IgD-negative memory B cell (primary cell): ENCODE measurements around the gene SEC61A2. TPM values are rescaled to one million over a fixed set of nuclear protein-coding genes. Genes with fewer than 3 reads are reported as not detected.

Experiments
- H3K27ac Mint-ChIP-seq, 3 donors: one replicate each; pipeline ENCODE4 v1.8.0; 2020 to 2022; ENCODE audit warnings: mild to moderate bottlenecking in 3 of 3, mixed read lengths in 3 of 3, moderate library complexity in 1 of 3
- H3K27me3 Mint-ChIP-seq: one replicate; pipeline ENCODE4 v1.8.0; 2021; ENCODE audit warnings: mixed read lengths
- H3K36me3 Mint-ChIP-seq: one replicate; pipeline ENCODE4 v1.8.0; 2020; ENCODE audit warnings: mild to moderate bottlenecking, mixed read lengths
- H3K4me1 Mint-ChIP-seq, 3 donors: one replicate each; pipeline ENCODE4 v1.8.0; 2020 to 2022; ENCODE audit warnings: mixed read lengths in 3 of 3, mild to moderate bottlenecking in 1 of 3
- H3K4me3 Mint-ChIP-seq, 4 donors: one replicate each; pipeline ENCODE4 v1.8.0; 2020 to 2022; ENCODE audit warnings: mild to moderate bottlenecking in 4 of 4, mixed read lengths in 4 of 4, moderate library complexity in 3 of 4
- H3K9me3 Mint-ChIP-seq, 3 donors: one replicate each; pipeline ENCODE4 v1.8.0; 2020 to 2021; ENCODE audit warnings: mixed read lengths in 3 of 3, mild to moderate bottlenecking in 1 of 3
- polyA plus RNA-seq: library from polyadenylated mRNA; unstranded; fragments of 300-500 nt; fragmentation: Illumina TruSeq; gene quantifications from one replicate; pipeline ENCODE4 v1.2.3, GENCODE V29; 2021

SEC61A2 gene
- polyA plus RNA-seq, 1 donor from 2014 or later, result 1.5 TPM

GRCh38 chr10:12179606-12180170 is 50.2 kb downstream of the SEC61A2 start:
- no peak overlapping the region for H3K27ac Mint-ChIP-seq
- no peaks in the 10 kb centered on the region for H3K9me3 Mint-ChIP-seq
- no peak overlapping the region for H3K4me3 Mint-ChIP-seq
- H3K27me3 Mint-ChIP-seq, result no peaks in the 10 kb centered on the region
- H3K4me1 Mint-ChIP-seq, result peaks cover 0 to 4% (median 2%) of the 10 kb centered on the region in 3 donors
- no peaks in the 10 kb centered on the region for H3K36me3 Mint-ChIP-seq

DNA sequence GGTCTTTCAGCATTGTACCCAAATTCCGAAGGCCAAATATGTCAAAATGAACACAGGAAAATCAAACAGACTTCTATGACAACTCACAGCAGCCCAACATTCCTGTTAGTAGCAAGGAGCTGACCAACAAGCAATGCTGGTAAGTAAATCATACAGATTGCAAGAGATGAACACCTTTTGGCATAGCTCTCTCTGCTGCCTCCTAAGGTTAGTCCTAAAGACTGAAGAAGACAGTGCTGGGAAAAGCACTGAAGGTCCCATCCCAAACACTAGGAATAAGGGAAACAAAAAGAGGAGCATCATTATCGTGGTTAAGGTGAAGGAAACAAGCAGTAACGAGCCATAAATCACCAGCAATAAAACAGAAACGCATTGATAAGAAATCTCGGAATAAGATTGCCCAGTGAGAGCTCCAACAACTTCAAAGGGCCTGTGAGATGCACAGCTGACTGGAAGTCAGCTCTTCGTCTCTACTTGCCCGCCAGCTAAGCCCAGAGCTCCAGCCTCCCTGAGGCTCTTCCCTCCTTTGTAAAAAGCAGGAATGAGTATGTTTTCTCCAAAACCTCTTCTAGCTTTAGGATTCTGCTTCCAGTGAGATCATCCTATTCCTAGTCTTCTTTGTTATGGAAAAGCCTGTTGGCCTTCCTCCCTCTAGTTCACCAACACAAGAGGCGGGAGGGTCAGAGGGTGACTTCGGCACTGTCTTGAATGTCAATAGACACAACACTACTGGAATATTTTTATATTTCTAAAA is 50.9 kb downstream of the SEC61A2 start:
- Mint-ChIP-seq H3K36me3 (no peaks in the 10 kb centered on the region), H3K4me3 (no peak overlapping the region), H3K27me3 (no peaks in the 10 kb centered on the region)

GRCh38 chr10:12181065-12181775 is 51.7 kb downstream of the SEC61A2 start:
- no peaks in the 10 kb centered on the region for H3K9me3 Mint-ChIP-seq
- peak overlapping the region in 1 of 4 donors; percentile 51 for H3K4me3 Mint-ChIP-seq
- no peaks in the 10 kb centered on the region for H3K27me3 Mint-ChIP-seq
- peaks cover 6% of the 10 kb centered on the region for H3K36me3 Mint-ChIP-seq
- peak overlapping the region in 1 of 3 donors; percentile 23 for H3K27ac Mint-ChIP-seq
- peaks cover 0 to 4% (median 2%) of the 10 kb centered on the region in 3 donors for H3K4me1 Mint-ChIP-seq

More for the DNA sequence above, 50.9 kb downstream of the SEC61A2 start:
- no peak overlapping the region for H3K27ac Mint-ChIP-seq
- H3K4me1 Mint-ChIP-seq, result peaks cover 0 to 4% (median 2%) of the 10 kb centered on the region in 3 donors
- H3K9me3 Mint-ChIP-seq, result no peaks in the 10 kb centered on the region

- H3K4me3 Mint-ChIP-seq, result no peak overlapping the region
- H3K27ac Mint-ChIP-seq, result no peak overlapping the region
- H3K36me3 Mint-ChIP-seq, result peaks cover 11% of the 10 kb centered on the region
- peaks cover 0 to 7% (median 4%) of the 10 kb centered on the region in 3 donors for H3K4me1 Mint-ChIP-seq
- no peaks in the 10 kb centered on the region for H3K9me3 Mint-ChIP-seq
- no peaks in the 10 kb centered on the region for H3K27me3 Mint-ChIP-seq
Measured at GRCh38 chr10:12184165-12184564, 54.7 kb downstream of the SEC61A2 start.

DNA sequence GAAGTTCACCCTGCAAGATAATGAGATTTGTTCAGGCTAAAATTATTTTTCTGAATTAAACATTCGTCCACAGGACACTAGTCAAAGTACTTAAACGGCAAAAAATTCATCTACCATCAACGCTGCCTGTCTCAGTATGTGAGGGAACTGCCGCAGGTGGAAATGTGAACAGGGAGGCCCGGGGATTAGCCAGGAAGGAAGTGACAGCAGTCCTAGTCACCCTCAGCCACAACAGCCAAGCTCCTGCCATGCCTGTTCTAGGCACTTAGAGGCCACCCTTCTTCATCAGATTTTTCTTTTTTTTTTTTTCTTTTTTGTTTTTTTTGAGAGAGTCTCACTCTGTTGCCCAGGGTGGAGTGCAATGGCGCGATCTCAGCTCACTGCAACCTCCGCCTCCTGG is 56.8 kb downstream of the SEC61A2 start:
- peaks cover 0 to 14% (median 7%) of the 10 kb centered on the region in 3 donors for H3K4me1 Mint-ChIP-seq
- H3K27me3 Mint-ChIP-seq, result no peaks in the 10 kb centered on the region
- H3K36me3 Mint-ChIP-seq, result peaks cover 11% of the 10 kb centered on the region
- peak overlapping the region in 1 of 4 donors; percentile 15 for H3K4me3 Mint-ChIP-seq
- H3K9me3 Mint-ChIP-seq, result no peaks in the 10 kb centered on the region
- peak overlapping the region in 1 of 3 donors; percentile 11 for H3K27ac Mint-ChIP-seq

DNA sequence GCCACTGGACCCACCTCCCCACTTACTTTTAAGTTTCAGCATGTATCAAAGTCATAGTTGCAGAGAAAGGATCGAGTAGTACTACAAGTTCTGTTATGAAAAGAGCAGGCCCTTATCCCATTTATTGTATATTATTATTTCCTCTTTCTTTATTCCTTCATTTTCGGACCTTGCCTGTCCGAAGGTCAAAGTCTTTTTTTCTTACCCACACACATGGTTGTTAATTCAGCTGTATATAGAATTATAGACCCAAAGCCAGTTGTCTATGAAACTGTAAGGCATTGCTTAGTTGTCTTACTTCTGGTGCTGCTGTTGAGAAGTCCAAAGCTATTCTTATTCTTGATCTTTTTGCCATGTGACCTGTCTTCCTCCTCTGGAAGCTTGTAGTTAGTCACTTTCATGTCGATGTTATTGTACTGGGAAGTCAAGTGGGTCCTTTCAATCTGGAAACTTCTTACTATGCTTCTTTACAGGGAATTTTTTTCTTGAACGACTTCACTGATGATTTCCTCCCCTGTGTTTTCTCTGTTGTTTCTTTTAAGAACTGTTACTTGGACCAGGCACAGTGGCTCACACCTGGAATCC is 57.9 kb downstream of the SEC61A2 start:
- Mint-ChIP-seq H3K27me3 (no peaks in the 10 kb centered on the region), H3K4me1 (peaks cover 0 to 13% (median 7%) of the 10 kb centered on the region in 3 donors), H3K4me3 (no peak overlapping the region), H3K27ac (no peak overlapping the region), H3K9me3 (no peaks in the 10 kb centered on the region), H3K36me3 (peaks cover 13% of the 10 kb centered on the region)

GRCh38 chr10:12188656-12189055 is 59.2 kb downstream of the SEC61A2 start:
- peak overlapping the region in 1 of 3 donors; percentile 31 for H3K27ac Mint-ChIP-seq
- H3K27me3 Mint-ChIP-seq, result no peaks in the 10 kb centered on the region
- H3K36me3 Mint-ChIP-seq, result peaks cover 13% of the 10 kb centered on the region
- H3K4me3 Mint-ChIP-seq, result no peak overlapping the region
- H3K9me3 Mint-ChIP-seq, result no peaks in the 10 kb centered on the region
- peaks cover 0 to 17% (median 9%) of the 10 kb centered on the region in 3 donors for H3K4me1 Mint-ChIP-seq

- Mint-ChIP-seq H3K36me3 (peaks cover 14% of the 10 kb centered on the region), H3K4me3 (no peak overlapping the region), H3K27me3 (no peaks in the 10 kb centered on the region), H3K27ac (no peak overlapping the region), H3K9me3 (no peaks in the 10 kb centered on the region), H3K4me1 (peaks cover 4 to 21% (median 13%) of the 10 kb centered on the region in 3 donors)
Measured at GRCh38 chr10:12189426-12189825, 59.9 kb downstream of the SEC61A2 start.

DNA sequence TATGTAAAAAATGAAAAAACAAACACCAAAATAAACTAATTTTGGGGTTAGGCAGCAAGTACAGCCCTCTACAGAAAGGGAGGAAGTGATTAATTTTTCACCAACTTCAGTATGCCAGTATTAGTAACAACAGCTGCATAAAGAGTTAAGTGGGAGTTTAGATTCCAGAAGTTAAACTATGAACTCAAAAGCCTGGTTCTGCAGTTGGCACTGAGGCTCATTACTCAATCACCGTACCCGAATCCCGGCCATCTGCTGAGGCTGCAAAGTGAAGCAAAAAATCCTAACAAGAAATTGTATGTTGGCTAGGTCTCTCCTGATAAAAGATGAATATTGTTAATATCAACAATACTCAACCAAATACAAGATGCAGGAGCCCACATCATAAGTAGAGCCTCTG is 62.2 kb downstream of the SEC61A2 start:
- no peaks in the 10 kb centered on the region for H3K9me3 Mint-ChIP-seq
- peak overlapping the region in 1 of 3 donors; percentile 50 for H3K27ac Mint-ChIP-seq
- peak overlapping the region in 3 of 4 donors; percentile 8 to 75 (median 39) for H3K4me3 Mint-ChIP-seq
- H3K27me3 Mint-ChIP-seq, result no peaks in the 10 kb centered on the region
- H3K36me3 Mint-ChIP-seq, result peaks cover 9% of the 10 kb centered on the region
- peaks cover 22 to 36% (median 25%) of the 10 kb centered on the region in 3 donors for H3K4me1 Mint-ChIP-seq

- Mint-ChIP-seq H3K36me3 (peaks cover 6% of the 10 kb centered on the region), H3K27me3 (no peaks in the 10 kb centered on the region), H3K9me3 (no peaks in the 10 kb centered on the region), H3K4me3 (peak overlapping the region in 1 of 4 donors; percentile 76), H3K27ac (no peak overlapping the region), H3K4me1 (peaks cover 30 to 40% (median 31%) of the 10 kb centered on the region in 3 donors)
Measured at GRCh38 chr10:12193193-12193592, 63.7 kb downstream of the SEC61A2 start.

GRCh38 chr10:12194752-12195271 is 65.3 kb downstream of the SEC61A2 start:
- Mint-ChIP-seq H3K4me3 (peak overlapping the region; percentile 98 to 100 (median 100)), H3K27ac (peak overlapping the region; percentile 84 to 99 (median 97)), H3K9me3 (no peaks in the 10 kb centered on the region), H3K27me3 (no peaks in the 10 kb centered on the region), H3K36me3 (peaks cover 3% of the 10 kb centered on the region), H3K4me1 (peaks cover 35 to 44% (median 38%) of the 10 kb centered on the region in 3 donors)

DNA sequence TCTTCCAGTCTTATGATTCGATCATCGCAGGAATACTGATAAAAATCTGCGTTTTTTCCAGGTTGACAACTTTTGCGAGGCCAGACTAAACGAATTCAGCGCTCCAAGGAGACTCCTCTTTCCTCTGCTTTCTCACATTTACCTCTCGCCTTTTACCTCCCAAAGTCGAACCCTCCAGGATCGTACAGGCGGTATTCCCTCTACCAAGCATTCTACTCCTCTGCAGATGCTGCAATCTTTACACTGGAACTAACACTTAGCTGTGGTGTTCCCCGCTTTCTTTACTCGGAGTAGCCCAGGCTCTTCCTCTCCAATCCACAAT is 65.8 kb downstream of the SEC61A2 start:
- Mint-ChIP-seq H3K36me3 (peaks cover 3% of the 10 kb centered on the region), H3K27ac (peak overlapping the region; percentile 97 to 100 (median 99)), H3K27me3 (no peaks in the 10 kb centered on the region), H3K4me1 (peaks cover 34 to 42% (median 38%) of the 10 kb centered on the region in 3 donors), H3K9me3 (no peaks in the 10 kb centered on the region), H3K4me3 (peak overlapping the region; percentile 98 to 100 (median 100))

GRCh38 chr10:12195603-12196506 is 66.4 kb downstream of the SEC61A2 start, which contains the start of the genes CDC123 and NUDT5:
TSS of gene CDC123 (plus strand) at chr10:12196188. CDS start at chr10:12196246, 58 bp downstream.
TSS of gene NUDT5 (minus strand) at chr10:12195891. CDS start at chr10:12186291, 9,600 bp downstream.
- no peaks in the 10 kb centered on the region for H3K27me3 Mint-ChIP-seq
- H3K4me1 Mint-ChIP-seq, result peaks cover 32 to 40% (median 39%) of the 10 kb centered on the region in 3 donors
- peak within 1 kb of the TSS; percentile 97 to 100 (median 99) for H3K27ac Mint-ChIP-seq
- no peaks in the 10 kb centered on the region for H3K9me3 Mint-ChIP-seq
- peak within 1 kb of the TSS; percentile 98 to 100 (median 100) for H3K4me3 Mint-ChIP-seq
- peaks cover 3% of the 10 kb centered on the region for H3K36me3 Mint-ChIP-seq
